H1 (cell line): ENCODE results near the gene JMJD8. TPM values are rescaled to one million over a fixed set of nuclear protein-coding genes. Genes with fewer than 3 reads are reported as not detected.
A peak's percentile ranks its signal among the peaks of the same experiment; 100 is the strongest.

Experiments used
- CTCF ChIA-PET: fragments of 300-600 bp; sonication (Branson Sonifier 250); formaldehyde crosslinking; loops from one replicate; lab custom pipeline; 2021; ENCODE audit not compliant: partially characterized antibody; lab: Charles Lee
- POLR2A ChIA-PET: fragments of 300-600 bp; sonication (Branson Sonifier 250); formaldehyde crosslinking; loops from one replicate; lab custom pipeline; 2021; ENCODE audit warnings: inconsistent platforms; ENCODE audit not compliant: partially characterized antibody; lab: Charles Lee
- DNase-seq, 2 experiments: peaks; one replicate each; pipeline versions ENCODE4 v3.0.0 to v3.0.0-alpha.2; 2010 to 2022; ENCODE audit warnings: low spot score in 2 of 2, low read depth in 1 of 2, mixed read lengths in 1 of 2
- FAIRE-seq: peaks from 2 replicates; lab custom pipeline; 2011; peaks lifted over from hg19 to GRCh38; lab: Jason Lieb, UNC
- H2AFZ ChIP-seq: 2 replicates; pipeline ENCODE4 v1.8.1; 2012; ENCODE audit warnings: low read length, inconsistent platforms
- H2AK5ac ChIP-seq: 2 replicates; pipeline ENCODE4 v1.6.1; 2013; ENCODE audit warnings: low read depth, low read length
- H2BK120ac ChIP-seq: replicated peaks from 2 replicates; pipeline ENCODE3; 2013; ENCODE audit warnings: low read depth, low read length, inconsistent platforms
- H2BK12ac ChIP-seq: 2 replicates; pipeline ENCODE4 v1.6.1; 2013; ENCODE audit warnings: low read depth, low read length
- H2BK15ac ChIP-seq: 2 replicates; pipeline ENCODE4 v1.6.1; 2013; ENCODE audit warnings: low read length
- H2BK20ac ChIP-seq: 2 replicates; pipeline ENCODE4 v1.6.1; 2013; ENCODE audit warnings: low read length
- H2BK5ac ChIP-seq: 2 replicates; pipeline ENCODE4 v1.6.1; 2013; ENCODE audit warnings: low read depth, low read length
- H3K14ac ChIP-seq: 2 replicates; pipeline ENCODE4 v1.6.1; 2013; ENCODE audit warnings: inconsistent platforms; ENCODE audit not compliant: insufficient read length
- H3K18ac ChIP-seq: 2 replicates; pipeline ENCODE4 v1.6.1; 2013; ENCODE audit warnings: low read length; ENCODE audit errors: extremely low read depth
- H3K23ac ChIP-seq: 2 replicates; pipeline ENCODE4 v1.6.1; 2013; ENCODE audit warnings: inconsistent platforms; ENCODE audit not compliant: insufficient read length
- H3K23me2 ChIP-seq: 2 replicates; pipeline ENCODE4 v1.6.1; 2013; ENCODE audit warnings: low read depth, low read length
- H3K27ac ChIP-seq: 2 replicates; pipeline ENCODE4 v1.6.1; 2011; ENCODE audit warnings: low read depth, low read length, inconsistent platforms
- H3K27me3 ChIP-seq, 4 experiments: replicated peaks in 1 of 4; 1 replicate in 1 of 4; 2 replicates in 3 of 4; pipeline versions ENCODE4 v1.6.1 to v1.8.1; 2011 to 2013; ENCODE audit warnings: low read length in 3 of 4, mild to moderate bottlenecking in 3 of 4, inconsistent platforms in 2 of 4, mixed read lengths in 2 of 4, moderate library complexity in 1 of 4; ENCODE audit not compliant: control insufficient read depth in 3 of 4, insufficient read depth in 3 of 4; ENCODE audit errors: extremely low read depth in 1 of 4
- H3K36me3 ChIP-seq, 4 experiments: 2 replicates each; pipeline versions ENCODE4 v1.6.1 to v1.8.1; 2011 to 2013; ENCODE audit warnings: mild to moderate bottlenecking in 4 of 4, low read length in 3 of 4, moderate library complexity in 2 of 4, control low read depth in 1 of 4, inconsistent platforms in 1 of 4; ENCODE audit not compliant: insufficient read depth in 4 of 4, control insufficient read depth in 2 of 4
- H3K4ac ChIP-seq: replicated peaks from 2 replicates; pipeline ENCODE3; 2013; ENCODE audit warnings: low read length, low read depth, mixed read lengths, inconsistent platforms; ENCODE audit not compliant: insufficient read length
- H3K4me1 ChIP-seq, 4 experiments: replicated peaks in 1 of 4; 1 replicate in 1 of 4; 2 replicates in 3 of 4; pipeline versions ENCODE4 v1.6.1 to v1.8.1; 2011 to 2013; ENCODE audit warnings: low read length in 3 of 4, inconsistent platforms in 2 of 4, mixed read lengths in 1 of 4; ENCODE audit not compliant: insufficient read depth in 4 of 4, control insufficient read depth in 3 of 4
- H3K4me2 ChIP-seq, 2 experiments: 2 replicates each; pipeline versions ENCODE4 v1.6.1 to v1.8.1; 2011 to 2013; ENCODE audit warnings: low read depth in 2 of 2, low read length in 2 of 2, control low read depth in 1 of 2, inconsistent platforms in 1 of 2, mild to moderate bottlenecking in 1 of 2; ENCODE audit not compliant: insufficient read depth in 1 of 2
- H3K4me3 ChIP-seq, 4 experiments: fragments of 200-600, 300-600 bp in 1 of 4; sonication (generic), shearing (Covaris generic), sonication (Bioruptor Twin) in 1 of 4; 2 replicates each; pipeline versions ENCODE4 v1.5.1 to v1.8.1; 2011 to 2016; ENCODE audit warnings: low read length in 4 of 4, low read depth in 3 of 4, control low read depth in 2 of 4, inconsistent platforms in 2 of 4, mild to moderate bottlenecking in 2 of 4, mixed read lengths in 1 of 4, moderate library complexity in 1 of 4; ENCODE audit not compliant: insufficient read depth in 2 of 4; ENCODE audit errors: extremely low read depth in 1 of 4
- H3K56ac ChIP-seq: replicated peaks from 2 replicates; pipeline ENCODE3; 2013; ENCODE audit warnings: low read depth, mild to moderate bottlenecking, mixed read lengths, low read length, inconsistent platforms; ENCODE audit not compliant: insufficient read length
- H3K79me1 ChIP-seq: 2 replicates; pipeline ENCODE4 v1.6.1; 2013; ENCODE audit warnings: low read depth, low read length, control low read depth
- H3K79me2 ChIP-seq, 2 experiments: 2 replicates each; pipeline versions ENCODE4 v1.6.1 to v1.8.1; 2012 to 2013; ENCODE audit warnings: low read length in 2 of 2, mild to moderate bottlenecking in 2 of 2, inconsistent platforms in 1 of 2; ENCODE audit not compliant: insufficient read depth in 2 of 2, control insufficient read depth in 1 of 2
- H3K9ac ChIP-seq, 4 experiments: replicated peaks in 1 of 4; 1 replicate in 1 of 4; 2 replicates in 3 of 4; pipeline versions ENCODE4 v1.6.1 to v1.8.1; 2011 to 2013; ENCODE audit warnings: low read depth in 3 of 4, low read length in 3 of 4, control low read depth in 2 of 4, mild to moderate bottlenecking in 2 of 4, moderate library complexity in 2 of 4, inconsistent platforms in 1 of 4; ENCODE audit errors: extremely low read depth in 1 of 4
- H3K9me3 ChIP-seq, 2 experiments: 2 replicates each; pipeline versions ENCODE4 v1.6.1 to v1.8.1; 2012 to 2013; ENCODE audit warnings: mild to moderate bottlenecking in 2 of 2, moderate library complexity in 2 of 2, control low read depth in 1 of 2, inconsistent platforms in 1 of 2, low read depth in 1 of 2, low read length in 1 of 2, mixed read lengths in 1 of 2; ENCODE audit not compliant: insufficient read depth in 2 of 2
- H4K20me1 ChIP-seq, 2 experiments: replicated peaks in 1 of 2; 2 replicates each; pipeline versions ENCODE3 to v1.8.1; 2011 to 2013; ENCODE audit warnings: inconsistent platforms in 2 of 2, low read length in 2 of 2, mild to moderate bottlenecking in 1 of 2; ENCODE audit not compliant: insufficient read depth in 2 of 2, control insufficient read depth in 1 of 2
- H4K5ac ChIP-seq: 2 replicates; pipeline ENCODE4 v1.6.1; 2013; ENCODE audit warnings: low read length, low read depth, mixed read lengths, inconsistent platforms; ENCODE audit not compliant: insufficient read length
- H4K8ac ChIP-seq: 2 replicates; pipeline ENCODE4 v1.8.0; 2013; ENCODE audit warnings: mild to moderate bottlenecking, moderate library complexity, low read length, inconsistent platforms; ENCODE audit not compliant: insufficient read depth; ENCODE audit errors: extremely low read depth
- H4K91ac ChIP-seq: replicated peaks from 2 replicates; pipeline ENCODE3; 2013; ENCODE audit warnings: low read length, mixed read lengths, inconsistent platforms; ENCODE audit not compliant: insufficient read length
- ASH2L ChIP-seq: fragments of 200-600, 300-600 bp; sonication (generic); IDR thresholded peaks from one replicate; pipeline ENCODE4 v1.7.1; 2017; ENCODE audit warnings: low read length
- BACH1 ChIP-seq: IDR thresholded peaks from 2 replicates; pipeline ENCODE4 v1.6.1; 2012; ENCODE audit warnings: low read length, improper control_type of control experiment
- CHD2 ChIP-seq: IDR thresholded peaks from 2 replicates; pipeline ENCODE4 v1.6.1; 2012; ENCODE audit warnings: low read length, improper control_type of control experiment
- EZH2 ChIP-seq: fragments of 200-600 bp; sonication (generic); IDR thresholded peaks from 2 replicates; pipeline ENCODE4 v1.7.1; 2012; ENCODE audit warnings: low read depth, mild to moderate bottlenecking, moderate library complexity, low read length, inconsistent platforms; ENCODE audit not compliant: severe bottlenecking
- HDAC2 ChIP-seq, 2 experiments: fragments of 300-600 bp in 1 of 2; sonication (generic) in 1 of 2; IDR thresholded peaks; 2 replicates each; pipeline ENCODE4 v1.6.1; 2011 to 2012; ENCODE audit warnings: low read depth in 2 of 2, low read length in 2 of 2, mild to moderate bottlenecking in 2 of 2, moderate library complexity in 2 of 2, borderline replicate concordance in 1 of 2, inconsistent platforms in 1 of 2
- PHF8 ChIP-seq: fragments of 200-600 bp; sonication (generic); conservative IDR thresholded peaks from 2 replicates; pipeline ENCODE4 v1.7.1; 2012; ENCODE audit warnings: low read depth, mild to moderate bottlenecking, inconsistent platforms, low read length, moderate library complexity
- POLR2A ChIP-seq, 2 experiments: IDR thresholded peaks; 1 replicate in 1 of 2; 2 replicates in 1 of 2; pipeline ENCODE4 v1.6.1; 2011; ENCODE audit warnings: low read depth in 2 of 2, low read length in 2 of 2, mild to moderate bottlenecking in 2 of 2; ENCODE audit errors: control extremely low read depth in 1 of 2
- SAP30 ChIP-seq: fragments of 300-600 bp; sonication (generic); IDR thresholded peaks from 2 replicates; pipeline ENCODE4 v1.7.1; 2012; ENCODE audit warnings: low read length, moderate library complexity, mild to moderate bottlenecking, inconsistent platforms; ENCODE audit not compliant: insufficient read depth, insufficient replicate concordance
- SIN3A ChIP-seq, 2 experiments: IDR thresholded peaks in 1 of 2; conservative IDR thresholded peaks in 1 of 2; 2 replicates each; pipeline ENCODE4 v1.6.1; 2011 to 2012; ENCODE audit warnings: low read length in 2 of 2, improper control_type of control experiment in 1 of 2, low read depth in 1 of 2, mild to moderate bottlenecking in 1 of 2
- TAF1 ChIP-seq: IDR thresholded peaks from 2 replicates; pipeline ENCODE4 v1.6.1; 2011; ENCODE audit warnings: mild to moderate bottlenecking, low read depth, low read length
- TCF12 ChIP-seq: IDR thresholded peaks from 2 replicates; pipeline ENCODE4 v1.6.1; 2011; ENCODE audit warnings: low read depth, mild to moderate bottlenecking, low read length
- ZNF274 ChIP-seq: IDR thresholded peaks from 2 replicates; pipeline ENCODE4 v1.7.0; 2012; ENCODE audit warnings: low read length, borderline replicate concordance; ENCODE audit errors: extremely low read depth
- WGBS, 2 experiments: shearing (Covaris generic) in 1 of 2; methylation state at CpG; one replicate each; pipeline versions ENCODE4 v1.1.6 to v1.1.7; 2013 to 2015; ENCODE audit warnings: low lambda C conversion rate in 2 of 2, mixed read lengths in 2 of 2, inconsistent platforms in 1 of 2, low coverage in 1 of 2, missing lambda C conversion rate in 1 of 2; ENCODE audit not compliant: insufficient replicate concordance in 2 of 2, insufficient coverage in 1 of 2, insufficient read length in 1 of 2; ENCODE audit errors: extremely low coverage in 1 of 2, missing lambda C conversion rate in 1 of 2; 5-methylcytosine and 5-hydroxymethylcytosine counted together
- polyA plus RNA-seq, 7 experiments: library from polyadenylated mRNA; depleted of rRNA in 3 of 7; stranded (reverse) in 5 of 7; unstranded in 2 of 7; fragments of >200 nt in 5 of 7; fragments of 200-250 nt in 2 of 7; gene quantifications; 1 replicate in 5 of 7; 2 replicates in 1 of 7; 4 replicates in 1 of 7; pipeline versions ENCODE4 v1.2.1 to v1.2.3, GENCODE V29; 2011 to 2013; ENCODE audit warnings: missing spikeins in 2 of 7, mixed read lengths in 2 of 7
- total RNA-seq: library from RNA; stranded (reverse); fragmentation: NEBNext Ultra II Directional; extraction: Animal tissue kit (Norgen Biotek cat#: 25700); gene quantifications from 2 replicates; pipeline ENCODE4 v1.2.1, GENCODE V29; 2021

Gene JMJD8
- total and polyA plus RNA-seq, 2 of the 8 experiments (the other 6 are each of a cell fraction or from before 2014, with no cell fraction given), result 46.4 to 87.4 TPM

GRCh38 chr16:680625-680945 lies 3.5 kb downstream of the JMJD8 start:
- H4K5ac ChIP-seq, result peak overlapping the region; percentile 43
- no peak for FAIRE-seq
- no peak overlapping the region for H3K14ac ChIP-seq
- H3K4ac ChIP-seq, result no peak overlapping the region
- peaks cover 0 to 31% (median 24%) of the 10 kb centered on the region in 4 experiments; a peak in 6 of 7 replicates for H3K4me1 ChIP-seq
- DNase-seq, result no peak
- no peaks in the 10 kb centered on the region for H3K9me3 ChIP-seq
- H2BK5ac ChIP-seq, result 0 out of 2 replicates have a peak overlapping the region, but pooled peaks have one; percentile 49
- peaks cover 0 to 2% (median 0%) of the 10 kb centered on the region in 4 experiments; a peak in 2 of 7 replicates for H3K27me3 ChIP-seq
- POLR2A ChIA-PET, result interaction anchor here (0.6 to 13.3 kb wide), 16 partner anchors 9 to 298 kb away, joined by 3 to 214 read pairs (median 8); partner anchors contain the start of genes ANTKMT, CCDC78, HAGHL and PGAP6
- no peak overlapping the region for H2BK15ac ChIP-seq
- peak overlapping the region; percentile 74 for H3K4me2 ChIP-seq
- H2BK20ac ChIP-seq, result no peak overlapping the region
- H3K23me2 ChIP-seq, result peaks cover 13% of the 10 kb centered on the region; the same call in 1 of the 2 replicates
- peaks cover 4 to 21% (median 13%) of the 10 kb centered on the region in 4 experiments; a peak in 7 of 8 replicates for H3K36me3 ChIP-seq
- TF ChIP-seq PHF8, result no peak
- 0 out of 2 replicates have a peak, but pooled peaks have one; percentile 12 for TF ChIP-seq TAF1
- no peak for TF ChIP-seq CHD2
- TF ChIP-seq SAP30, result no peak
- TF ChIP-seq BACH1, result no peak
- TF ChIP-seq POLR2A (IDR thresholded peaks at IDR 0.05; ENCODE audit: control extremely low read depth in 1 of 2, low read depth in 2 of 2, low read length in 2 of 2), result no peak
- TF ChIP-seq ZNF274, result no peak
- TF ChIP-seq HDAC2 (IDR thresholded peaks at IDR 0.05; ENCODE audit: borderline replicate concordance in 1 of 2, low read depth in 2 of 2, low read length in 2 of 2), result no peak
- 0 out of 4 replicates have a peak, but pooled peaks of 1 of the 2 experiments have one; percentile 3 for TF ChIP-seq SIN3A (conservative IDR thresholded peaks at IDR 0.05 in 1 of 2, IDR thresholded peaks at IDR 0.05 in 1 of 2; ENCODE audit: low read depth in 1 of 2, low read length in 2 of 2)
- no peak for TF ChIP-seq TCF12
- TF ChIP-seq EZH2, result no peak
- TF ChIP-seq ASH2L, result peak; percentile 3
- peaks cover 0 to 12% of the 10 kb centered on the region in 2 experiments; a peak in 1 of 4 replicates for H3K79me2 ChIP-seq
- CTCF ChIA-PET, result interaction anchor here (0.9 to 1.8 kb wide), 3 partner anchors 10 to 32 kb away, joined by 3 to 5 read pairs (median 4); partner anchors contain the start of gene WDR24
- H3K23ac ChIP-seq, result no peak overlapping the region
- no peak overlapping the region for H2BK12ac ChIP-seq
- no peak overlapping the region for H2AK5ac ChIP-seq
- no peak overlapping the region for H4K8ac ChIP-seq
- H3K18ac ChIP-seq, result no peak overlapping the region
- H4K91ac ChIP-seq, result no peak overlapping the region
- H2AFZ ChIP-seq, result no peak overlapping the region
- H3K9ac ChIP-seq, result peak overlapping the region; percentile 13 to 72 (median 64); a peak in 5 of 7 replicates
- H4K20me1 ChIP-seq, result peaks cover 4 to 29% of the 10 kb centered on the region in 2 experiments
- peak overlapping the region; percentile 72 for H3K27ac ChIP-seq
- 0% methylated on average over 25 of the region's 38 CpGs; no CpG with 5 or more reads in 1 of the 2 experiments for WGBS, 2 experiments
- H3K79me1 ChIP-seq, result peaks cover 6% of the 10 kb centered on the region; the same call in 1 of the 2 replicates
- peak overlapping the region; percentile 72 to 89 (median 80) for H3K4me3 ChIP-seq
- no peak overlapping the region for H3K56ac ChIP-seq
- no peak overlapping the region for H2BK120ac ChIP-seq
